Activated CD8-positive, alpha-beta memory T cell treated with anti-CD3 and anti-CD28 coated beads for 1 hour (primary cell): Measurements from ENCODE around the gene DVL2.

ENCODE experiments used
- DNase-seq, 2 donors: peaks; one replicate each; pipeline ENCODE4 v3.0.0-alpha.2; 2020; ENCODE audit warnings: low read depth in 1 of 2; ENCODE audit errors: extremely low read depth in 1 of 2

DVL2 gene

DNA sequence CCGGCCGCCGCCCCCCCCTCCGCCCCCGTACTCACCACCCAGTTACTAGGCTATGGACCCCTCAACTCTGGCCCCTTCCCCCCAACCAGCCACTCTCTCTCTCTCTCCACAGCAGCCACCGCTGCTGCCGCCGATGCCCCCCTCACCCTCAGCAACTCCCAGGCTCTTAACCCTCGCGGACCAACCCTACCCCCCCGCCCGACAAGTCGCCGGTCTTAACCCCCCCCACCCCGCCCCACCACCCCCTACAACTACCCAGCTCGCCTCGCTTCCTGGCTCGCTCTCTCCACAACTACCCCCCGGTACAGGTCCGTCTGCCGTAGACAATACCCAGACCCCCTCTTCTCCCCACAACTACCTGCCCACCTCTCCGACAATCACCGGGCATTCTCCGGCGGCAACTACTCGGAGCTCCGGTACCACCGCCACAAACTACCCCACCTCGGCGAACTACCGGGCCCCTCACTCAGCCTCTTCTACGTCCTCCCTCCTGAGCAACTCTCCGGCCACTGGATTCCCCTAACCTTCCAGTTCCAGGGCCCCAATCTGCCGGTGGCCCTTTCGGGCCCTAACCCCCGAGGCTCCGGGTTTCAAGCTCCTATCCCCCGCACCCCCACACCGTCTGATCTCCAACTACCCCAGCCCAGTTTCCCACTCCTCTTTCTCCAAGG is 4.2 kb upstream of the DVL2 start:
- DNase-seq: no peak

DNA sequence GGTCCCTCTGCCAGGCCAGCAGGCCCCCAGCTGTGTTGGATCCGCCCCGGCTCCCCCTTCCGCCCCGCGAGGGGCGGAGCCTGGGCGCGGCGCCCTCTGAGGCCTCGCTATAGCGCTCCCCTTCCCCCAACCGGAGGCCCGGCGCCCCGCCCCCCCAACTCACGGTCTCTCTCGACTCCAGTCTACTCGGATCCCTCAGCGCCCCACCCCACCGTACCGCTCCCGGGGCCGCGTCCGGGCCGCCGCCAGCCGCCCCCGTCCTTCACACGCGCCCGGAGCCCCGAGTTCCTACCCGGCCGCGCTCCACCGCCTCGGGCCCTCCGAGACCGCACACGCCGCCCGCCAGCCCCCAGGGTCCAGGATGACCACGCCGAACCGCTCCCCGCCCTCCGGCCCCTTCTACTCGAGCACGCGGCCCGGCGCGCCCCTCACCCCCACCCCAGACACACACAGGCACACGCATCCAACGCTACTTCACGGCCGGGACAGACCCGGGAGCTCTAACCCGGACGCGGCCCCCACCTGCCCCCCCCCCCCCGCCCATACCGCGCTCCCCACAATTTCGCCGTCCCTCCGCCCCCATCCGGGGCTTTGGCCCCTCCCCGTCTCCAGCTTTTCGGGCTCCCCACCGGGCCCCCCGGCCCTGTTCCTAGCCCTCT is 3.6 kb upstream of the DVL2 start:
- peak in 1 of 2 donors; percentile 79 for DNase-seq

- no peak for DNase-seq
Observed at GRCh38 chr17:7237266-7237760, 3.0 kb upstream of the DVL2 start.

- no peak for DNase-seq
Observed at GRCh38 chr17:7236808-7237207, 2.5 kb upstream of the DVL2 start.

- DNase-seq: no peak
Observed at GRCh38 chr17:7235693-7236665, 1.7 kb upstream of the DVL2 start.

- DNase-seq: no peak
Observed at GRCh38 chr17:7233701-7234082, 625 bp downstream of the DVL2 start.

DNA sequence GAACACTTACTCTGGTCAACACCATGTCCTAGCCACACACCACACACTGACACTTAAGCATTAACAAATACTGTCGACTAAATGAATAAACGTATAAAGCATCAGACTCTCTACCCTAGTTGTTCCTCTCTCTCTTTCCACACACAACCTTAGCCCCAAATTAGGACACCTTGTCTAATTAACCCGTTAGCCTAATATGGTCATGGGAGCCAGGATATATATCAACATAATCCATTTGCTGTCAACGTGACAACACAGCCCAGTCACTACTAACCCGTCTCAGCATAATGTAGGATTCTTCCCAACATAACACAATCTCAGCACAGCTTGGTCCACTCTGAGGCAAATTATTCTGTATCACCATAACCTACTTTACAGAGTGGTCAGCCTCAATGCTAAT is 2.2 kb downstream of the DVL2 start:
- DNase-seq: no peak

DNA sequence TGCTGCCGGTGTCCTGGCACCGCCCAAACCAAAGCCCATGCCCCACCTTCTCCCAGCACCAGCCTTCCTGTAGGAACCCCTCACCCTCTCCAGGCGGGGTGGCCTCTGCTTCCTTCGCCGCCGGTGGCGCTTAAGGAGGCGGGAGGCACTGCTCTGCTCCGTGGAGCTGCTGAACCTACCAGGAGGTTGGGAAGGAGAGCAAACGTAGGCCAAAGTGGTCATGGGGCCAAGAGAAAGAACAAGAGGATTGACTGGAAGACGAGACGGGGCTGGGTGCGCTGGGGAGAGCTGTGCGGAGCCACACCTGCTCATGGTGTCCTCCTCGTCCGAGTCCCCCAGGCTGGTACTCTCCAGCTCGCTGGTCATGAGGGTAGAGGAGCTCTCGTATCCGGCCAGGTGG is 4.8 kb downstream of the DVL2 start:
- no peak for DNase-seq

- DNase-seq: no peak
Observed at GRCh38 chr17:7228920-7229319, 5.4 kb downstream of the DVL2 start.

- DNase-seq: no peak
Observed at GRCh38 chr17:7226721-7227710, 7.3 kb downstream of the DVL2 start.

- no peak for DNase-seq
Observed at GRCh38 chr17:7225711-7226331, 8.5 kb downstream of the DVL2 start.

DNA sequence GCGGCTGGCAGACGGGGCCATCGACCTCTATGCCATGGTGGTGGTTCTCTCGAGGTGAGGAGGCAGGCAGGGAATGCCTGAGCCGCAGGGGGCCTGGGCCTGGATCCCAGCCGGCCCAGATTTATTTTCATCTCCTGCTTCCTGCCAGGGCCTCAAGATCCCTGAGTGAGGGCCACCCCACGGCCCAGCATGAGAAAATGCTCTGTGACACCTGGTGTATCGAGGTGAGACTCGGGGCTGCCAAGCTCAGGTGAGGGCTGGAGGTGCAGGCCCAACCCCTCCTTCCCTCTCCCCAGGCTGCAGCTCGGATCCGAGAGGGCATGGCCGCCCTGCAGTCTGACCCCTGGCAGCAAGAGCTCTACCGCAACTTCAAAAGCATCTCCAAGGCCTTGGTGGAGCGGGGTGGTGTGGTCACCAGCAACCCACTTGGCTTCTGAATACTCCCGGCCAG is 9.6 kb downstream of the DVL2 start:
- no peak for DNase-seq

GRCh38 chr17:7224110-7224509 is 10.2 kb downstream of the DVL2 start:
- no peak for DNase-seq

DNA sequence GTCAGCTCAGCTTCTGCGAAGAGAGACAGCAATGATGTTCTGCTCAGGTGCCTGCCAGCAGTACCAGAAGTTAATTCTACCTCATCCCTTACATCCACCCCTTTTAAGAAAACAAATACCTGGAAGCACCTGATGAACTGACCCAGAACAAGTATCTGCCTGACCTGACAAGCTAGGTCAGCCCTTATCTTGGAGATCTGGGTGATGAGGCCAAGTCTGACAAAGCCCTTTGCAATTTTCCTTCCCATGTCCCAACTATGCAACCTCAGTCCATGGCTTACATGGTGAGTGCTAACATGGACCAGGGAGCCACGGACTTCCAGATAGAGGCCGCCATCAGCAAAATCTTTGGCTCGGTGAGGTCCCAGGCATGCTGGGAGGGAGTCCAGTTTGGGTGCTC is 10.9 kb downstream of the DVL2 start:
- no peak for DNase-seq

DNA sequence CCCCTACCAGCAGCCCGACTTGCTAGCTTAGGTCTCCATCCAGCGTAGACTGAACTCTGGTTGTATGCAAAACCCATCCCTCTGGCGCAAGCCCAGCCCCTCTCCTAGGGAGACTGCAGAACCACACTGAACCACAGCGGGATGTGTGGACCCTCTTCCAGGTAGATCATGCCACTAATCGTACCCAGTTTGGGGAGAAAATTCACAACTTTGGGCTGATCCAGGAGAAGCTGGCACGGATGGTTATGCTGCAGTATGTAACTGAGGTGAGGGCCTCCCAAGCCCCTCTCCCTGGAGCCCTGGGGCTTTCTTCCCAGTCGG is 11.4 kb downstream of the DVL2 start:
- no peak for DNase-seq

DNA sequence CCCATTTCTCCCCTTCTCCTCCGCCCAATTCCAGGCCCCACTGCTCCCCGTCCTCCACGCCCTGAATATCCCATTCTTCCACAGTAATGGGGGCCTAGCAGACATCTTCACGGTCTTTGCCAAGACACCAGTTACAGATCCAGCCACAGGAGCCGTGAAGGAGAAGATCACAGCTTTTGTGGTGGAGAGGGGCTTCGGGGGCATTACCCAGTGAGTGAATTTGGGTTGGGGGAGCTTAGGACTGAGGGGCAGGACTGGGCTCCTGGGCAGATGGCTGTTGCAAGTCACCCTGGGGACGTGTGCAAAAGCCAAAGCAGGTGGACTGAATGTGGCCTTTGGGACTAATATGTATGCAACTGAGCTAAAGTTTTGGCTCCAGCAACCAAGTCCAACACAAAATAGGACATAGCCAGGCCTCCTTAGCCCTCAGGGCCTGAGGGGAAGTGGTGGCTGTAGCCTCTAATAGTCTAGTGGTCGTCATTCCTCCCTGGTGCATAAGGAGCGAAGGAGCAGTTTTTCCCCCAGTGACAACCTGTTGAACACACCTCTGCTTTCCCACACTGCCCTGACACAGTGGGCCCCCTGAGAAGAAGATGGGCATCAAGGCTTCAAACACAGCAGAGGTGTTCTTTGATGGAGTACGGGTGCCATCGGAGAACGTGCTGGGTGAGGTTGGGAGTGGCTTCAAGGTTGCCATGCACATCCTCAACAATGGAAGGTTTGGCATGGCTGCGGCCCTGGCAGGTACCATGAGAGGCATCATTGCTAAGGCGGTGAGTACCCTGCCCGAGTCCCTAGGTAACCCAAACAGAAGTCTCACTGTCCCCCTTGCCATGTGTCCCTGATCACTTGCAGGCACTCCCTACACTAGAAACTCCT is 12.0 kb downstream of the DVL2 start:
- DNase-seq: no peak

- DNase-seq: no peak
Observed at GRCh38 chr17:7221278-7222092, 12.8 kb downstream of the DVL2 start.
